GM21423 (cell line): ENCODE data around the gene CEP70.
"Not testable (repeated sequence)": the region's sequence is repeated elsewhere in the genome, so short reads cannot be mapped to it uniquely, and the experiment has no call there.

Experiments
- ATAC-seq: cut with Tn5 transposase; IDR thresholded peaks from one replicate; pipeline ENCODE4 v1.9.1; 2021; ENCODE audit warnings: mild to moderate bottlenecking, moderate library complexity; ENCODE audit not compliant: unreplicated experiment

CEP70 gene

DNA sequence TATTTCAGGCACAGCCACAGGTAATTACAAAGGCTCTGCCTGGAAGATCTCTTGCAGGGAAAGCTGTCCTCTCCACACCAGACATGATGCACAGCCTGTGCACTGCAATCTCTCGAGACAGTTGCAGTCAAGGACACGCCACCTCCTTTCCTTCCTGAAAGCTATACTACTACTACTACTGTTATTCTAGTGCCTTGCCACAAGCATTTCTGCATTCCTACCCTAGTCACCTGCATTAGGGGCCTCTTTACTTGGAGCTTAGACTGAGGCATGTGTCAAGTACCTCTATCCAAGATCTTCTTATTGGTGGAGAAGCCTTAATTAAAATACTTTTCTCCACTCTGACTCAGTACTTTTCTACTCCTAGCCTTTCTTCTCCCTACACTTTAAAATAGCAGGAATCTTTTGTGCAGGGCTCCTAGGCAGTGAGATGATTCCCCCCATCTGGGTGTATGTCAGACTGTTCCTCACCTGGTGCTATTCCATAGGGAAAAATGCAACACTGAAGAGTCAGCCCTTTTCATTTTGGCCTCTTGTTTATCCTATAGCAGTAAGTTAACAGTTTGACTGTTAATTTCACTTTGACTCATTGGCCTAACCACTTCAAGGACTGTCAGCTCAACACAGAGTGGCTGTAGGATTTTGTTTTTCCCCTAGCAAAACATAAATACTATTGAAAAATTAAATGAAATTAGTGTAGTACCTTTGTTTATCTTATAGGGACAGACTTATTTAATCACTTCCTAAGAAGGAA lies 80.8 kb downstream of the CEP70 start:
- no peak for ATAC-seq

DNA sequence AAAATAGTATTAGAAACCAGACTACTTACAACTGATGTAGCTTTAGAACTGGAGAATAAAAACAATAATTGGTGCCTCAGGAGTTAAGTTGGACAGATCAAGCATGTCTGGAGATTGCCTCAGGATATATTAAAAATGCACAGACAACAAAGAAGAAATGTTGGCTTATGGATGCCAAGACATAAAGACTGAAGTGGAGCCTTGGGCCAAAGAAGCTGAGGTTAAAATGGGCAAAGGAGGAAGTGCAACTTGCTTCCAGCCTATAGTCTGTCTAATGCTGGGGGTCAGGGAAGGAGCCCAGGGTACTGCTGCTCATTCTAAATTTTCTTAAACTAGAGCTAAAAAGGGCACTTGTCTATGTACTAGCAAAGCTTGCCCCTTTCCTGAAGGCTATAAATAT lies 82.1 kb downstream of the CEP70 start:
- no peak for ATAC-seq

DNA sequence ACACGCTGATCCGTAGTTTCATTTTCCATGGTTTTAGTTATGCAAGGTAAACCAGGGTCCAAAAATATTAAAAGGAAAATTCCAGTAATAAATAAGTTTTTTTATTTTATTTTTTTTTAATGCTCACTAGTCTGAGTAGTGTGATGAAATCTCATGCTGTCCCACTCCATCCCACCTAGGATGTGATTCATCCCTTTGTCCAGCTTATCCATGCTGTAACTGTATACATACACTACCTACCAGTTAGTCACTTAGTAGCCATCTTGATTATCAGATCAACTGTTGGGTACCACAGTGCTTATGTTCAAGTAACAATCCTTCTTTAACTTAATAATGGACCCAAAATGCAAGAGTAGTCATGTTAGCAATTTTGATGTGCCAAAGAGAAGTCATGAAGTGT lies 84.5 kb downstream of the CEP70 start:
- ATAC-seq, result no peak

DNA sequence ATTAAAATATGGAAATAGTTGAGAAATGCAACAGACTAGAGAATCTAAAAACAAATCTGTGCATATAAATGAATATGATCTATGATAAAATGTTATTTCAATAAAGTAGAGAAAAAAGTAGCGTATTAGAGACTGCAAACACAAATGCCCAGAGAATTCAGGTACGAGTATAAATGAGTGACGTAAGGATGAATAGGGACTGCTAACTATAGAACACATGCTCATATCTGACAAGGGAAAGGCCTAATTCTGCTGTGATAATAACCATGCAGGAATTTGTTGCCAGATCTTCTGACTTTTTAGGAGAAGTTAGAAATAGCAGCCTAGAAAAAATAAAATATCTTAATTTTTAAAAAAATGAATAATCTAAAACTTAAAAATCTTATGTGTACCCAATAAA lies 86.5 kb downstream of the CEP70 start:
- ATAC-seq, result no peak

DNA sequence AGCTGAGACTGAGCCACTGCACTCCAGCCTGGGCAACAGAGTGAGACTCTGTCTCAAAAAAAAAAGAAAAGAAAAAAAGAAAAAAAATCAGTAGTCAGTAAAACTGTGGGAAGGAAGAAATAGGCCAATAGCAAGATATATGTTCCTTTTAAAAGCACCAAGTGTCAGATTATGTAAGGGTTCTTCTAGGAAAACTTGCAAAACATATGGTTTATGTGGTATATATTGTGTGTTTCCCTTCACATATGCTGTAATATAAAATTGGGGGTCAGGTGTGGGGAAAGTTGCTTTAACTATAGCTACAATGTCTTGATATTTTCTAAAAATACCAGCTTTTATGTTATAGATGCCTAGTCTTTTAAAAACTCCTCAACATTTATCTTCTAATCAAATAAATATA lies 95.1 kb downstream of the CEP70 start:
- ATAC-seq, result no peak

DNA sequence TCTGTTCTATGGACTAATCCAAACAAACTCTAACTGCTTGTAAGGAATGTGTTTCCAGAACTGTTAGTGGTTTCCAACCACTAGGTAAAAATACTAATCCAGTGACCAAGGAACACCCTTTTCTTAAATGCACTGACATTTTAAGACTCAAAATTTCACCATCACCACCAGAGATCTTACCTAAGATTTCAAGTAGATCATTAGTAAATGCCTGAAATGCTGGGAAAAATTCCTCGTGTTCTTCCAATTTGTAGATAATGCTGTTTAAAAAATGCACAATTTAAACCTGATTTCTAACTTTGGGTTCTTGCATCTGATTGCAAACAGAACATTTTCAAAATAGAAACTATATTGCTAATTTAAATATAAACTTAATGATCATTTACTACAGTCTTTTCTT lies 96.2 kb downstream of the CEP70 start:
- ATAC-seq, result no peak

DNA sequence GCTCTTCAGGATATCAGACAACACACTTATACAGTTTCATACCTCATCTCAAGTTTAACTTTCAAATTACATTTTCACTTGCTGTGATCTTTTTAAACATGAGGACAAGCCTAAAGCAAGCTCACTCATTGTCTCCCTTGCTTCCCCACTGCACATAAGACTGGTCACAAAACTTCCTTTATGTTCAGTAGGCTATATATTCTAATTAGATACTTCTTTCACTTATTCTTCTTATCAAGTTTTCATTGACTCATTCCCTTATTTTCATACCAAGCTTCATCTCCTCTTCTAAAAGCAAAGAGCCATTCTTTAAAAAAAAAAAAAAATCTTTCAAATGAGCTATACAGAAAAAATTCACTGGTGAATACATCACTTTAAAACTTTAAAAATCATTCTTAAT lies 97.0 kb downstream of the CEP70 start:
- no peak for ATAC-seq

DNA sequence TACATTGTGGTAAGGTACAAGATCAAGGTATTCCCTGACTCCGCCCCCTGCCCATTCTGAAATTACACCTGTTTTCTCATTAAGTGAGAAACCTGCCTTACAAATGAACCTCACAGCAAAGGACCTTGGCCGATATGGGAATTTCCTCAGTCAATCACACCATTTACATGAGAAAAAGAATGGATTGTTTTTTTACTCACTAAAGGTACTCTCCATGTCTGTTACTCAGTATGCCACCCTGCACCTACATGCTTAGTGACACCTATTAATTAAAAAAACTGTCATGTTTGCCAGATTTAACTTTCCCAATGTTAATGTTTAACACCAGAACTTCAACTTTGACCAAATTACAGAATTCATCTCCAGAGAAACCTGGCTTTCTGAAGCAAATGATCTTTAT lies 97.6 kb downstream of the CEP70 start:
- ATAC-seq, result no peak

DNA sequence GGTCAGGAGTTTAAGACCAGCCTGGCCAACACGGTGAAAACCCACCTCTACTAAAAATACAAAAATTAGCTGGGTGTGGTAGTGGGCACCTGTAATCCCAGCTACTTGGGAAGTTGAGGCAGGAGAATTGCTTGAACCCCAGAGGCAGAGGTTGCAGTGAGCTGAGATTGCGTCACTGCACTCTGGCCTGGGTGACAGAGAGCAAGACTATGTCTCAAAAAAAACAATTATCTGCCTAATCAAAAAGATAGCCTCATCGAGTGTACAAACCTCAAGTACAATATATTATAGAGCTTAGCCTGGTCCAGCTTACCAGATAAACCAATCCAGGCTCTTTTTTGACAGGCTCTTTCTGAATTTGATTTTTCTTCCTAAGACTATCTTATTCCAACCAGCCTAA lies 98.4 kb downstream of the CEP70 start:
- ATAC-seq, result not testable (repeated sequence)

DNA sequence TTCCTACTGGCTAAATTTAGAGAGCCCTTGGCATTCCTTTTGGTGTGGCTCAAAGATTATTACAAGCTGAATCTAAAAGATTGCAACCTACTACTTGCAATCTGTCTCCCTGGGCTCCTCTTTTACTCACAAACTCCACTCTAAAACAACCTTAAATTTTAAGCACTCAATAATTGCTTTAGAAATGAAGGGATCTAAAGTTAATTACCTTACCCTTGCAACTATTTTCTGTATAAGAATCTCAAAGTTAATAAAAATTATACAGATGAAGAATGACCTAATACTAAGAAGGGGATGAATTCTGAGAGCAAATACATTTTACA lies 99.5 kb downstream of the CEP70 start:
- ATAC-seq, result no peak

DNA sequence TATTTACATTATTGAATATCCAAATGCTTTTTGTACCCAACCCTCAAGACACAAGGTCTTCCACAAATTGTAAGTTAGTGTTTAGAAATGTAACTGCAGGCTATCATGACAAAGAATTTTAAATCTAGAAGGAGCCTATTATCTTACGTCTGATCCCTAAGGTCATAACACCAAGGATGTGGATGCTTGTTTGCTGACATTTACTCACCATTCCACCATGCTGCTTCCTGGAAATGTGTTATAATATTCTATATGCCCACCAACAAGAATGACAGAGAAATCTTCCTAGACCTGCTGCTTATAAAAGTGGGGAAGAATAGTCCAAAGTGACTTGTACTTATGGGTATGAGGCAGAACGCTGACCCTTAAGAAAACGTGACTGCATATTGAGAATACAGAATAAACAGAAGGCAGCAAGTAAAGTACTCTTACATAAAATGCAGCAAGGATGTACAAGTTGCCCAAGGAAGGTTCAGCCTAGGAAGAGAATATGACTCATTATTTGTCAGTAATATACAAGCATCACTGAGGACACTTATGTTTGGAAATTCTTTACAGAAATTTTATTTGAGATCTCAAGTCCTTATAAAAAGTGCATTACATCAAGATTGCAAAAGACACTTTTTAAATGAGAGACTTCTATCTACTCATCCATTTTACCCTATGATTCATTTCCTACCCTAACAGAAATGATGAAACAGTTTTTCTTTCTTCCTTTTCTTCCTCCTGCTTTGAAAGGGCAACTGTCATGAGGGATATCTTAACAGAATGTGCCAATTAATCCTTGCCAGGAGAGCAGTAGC lies 100.1 kb downstream of the CEP70 start:
- no peak for ATAC-seq

DNA sequence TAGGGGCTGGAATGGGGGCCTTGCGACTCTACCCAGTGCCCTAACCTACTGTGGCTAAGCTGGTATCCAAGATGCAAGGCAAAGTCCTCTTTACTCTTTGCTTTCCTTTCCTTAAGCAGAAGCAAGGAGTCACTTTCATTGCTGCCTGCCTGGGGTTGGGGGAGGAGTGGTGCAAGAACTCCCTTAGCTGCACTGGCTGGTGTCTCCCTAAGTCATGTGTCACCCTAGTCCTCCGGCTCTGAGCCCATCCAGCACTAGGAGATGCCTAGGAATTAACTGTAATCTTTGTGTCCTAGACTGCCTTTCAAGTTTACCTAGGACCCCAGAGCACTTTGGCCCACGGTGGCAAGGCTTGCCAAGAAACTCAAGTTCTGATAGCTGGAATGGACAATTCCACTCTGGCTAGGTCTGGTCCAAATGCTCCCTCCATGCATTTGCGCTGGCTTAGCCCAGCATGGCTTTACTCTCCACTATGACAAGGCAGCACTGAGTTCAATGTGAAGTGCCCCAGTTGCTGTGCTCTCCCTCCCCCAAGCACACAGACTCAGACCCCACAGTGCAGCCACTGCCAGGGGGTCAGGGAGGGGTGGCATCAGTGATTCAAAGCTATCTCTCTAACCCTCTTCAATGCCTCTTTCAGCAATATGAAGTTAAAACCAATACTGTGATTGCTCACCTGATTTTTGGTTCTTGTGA lies 100.9 kb downstream of the CEP70 start:
- no peak for ATAC-seq

DNA sequence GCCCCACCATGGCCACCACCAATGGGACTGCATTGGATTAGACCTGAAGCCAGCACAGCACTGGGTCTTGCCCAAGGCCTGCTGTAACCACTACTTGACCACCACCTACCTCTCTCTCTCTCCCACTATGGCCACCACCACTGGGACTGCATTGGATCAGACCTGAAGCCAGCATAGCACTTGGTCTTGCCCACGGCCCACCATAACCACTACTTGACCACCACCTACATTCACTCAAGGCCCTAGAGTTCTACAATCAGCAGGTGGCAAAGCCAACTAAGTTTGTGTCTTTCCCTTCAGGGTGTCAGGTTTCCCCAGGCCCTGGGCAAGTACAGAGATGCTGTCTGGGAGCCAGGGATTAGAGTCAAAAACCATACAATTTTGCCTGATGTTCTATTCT lies 102.1 kb downstream of the CEP70 start:
- no peak for ATAC-seq

DNA sequence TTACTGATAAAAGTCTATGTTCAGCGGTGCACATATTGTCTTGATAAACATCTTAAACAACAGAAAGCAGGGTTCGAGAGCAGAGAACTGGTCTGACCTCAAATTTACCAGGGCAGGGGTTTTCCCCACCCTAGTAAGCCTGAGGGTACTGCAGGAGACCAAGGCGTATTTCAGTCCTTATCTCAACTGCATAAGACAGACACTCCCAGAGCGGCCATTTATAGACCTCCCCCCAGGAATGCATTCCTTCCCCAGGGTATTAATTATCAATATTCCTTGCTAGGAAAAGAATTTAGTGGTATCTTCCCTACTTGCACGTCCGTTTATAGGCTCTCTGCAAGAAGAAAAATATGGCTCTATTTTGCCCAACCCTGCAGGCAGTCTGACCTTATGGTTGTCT lies 107.5 kb downstream of the CEP70 start:
- not testable (repeated sequence) for ATAC-seq

DNA sequence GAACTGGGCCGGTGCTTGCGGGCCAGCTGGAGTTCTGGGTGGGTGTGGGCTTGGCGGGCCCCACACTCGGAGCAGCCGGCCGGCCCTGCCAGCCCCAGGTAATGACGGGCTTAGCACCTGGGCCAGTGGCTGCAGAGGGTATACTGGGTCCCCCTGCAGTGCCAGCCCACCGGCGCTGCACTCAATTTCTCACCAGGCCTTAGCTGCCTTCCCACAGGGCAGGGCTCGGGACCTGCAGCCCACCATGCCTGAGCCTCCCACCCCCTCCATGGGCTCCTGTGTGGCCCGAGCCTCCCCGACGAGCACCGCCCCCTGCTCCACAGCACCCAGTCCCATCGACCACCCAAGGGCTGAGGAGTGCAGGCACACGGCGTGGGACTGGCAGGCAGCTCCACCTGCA lies 109.4 kb downstream of the CEP70 start:
- ATAC-seq, result not testable (repeated sequence)

DNA sequence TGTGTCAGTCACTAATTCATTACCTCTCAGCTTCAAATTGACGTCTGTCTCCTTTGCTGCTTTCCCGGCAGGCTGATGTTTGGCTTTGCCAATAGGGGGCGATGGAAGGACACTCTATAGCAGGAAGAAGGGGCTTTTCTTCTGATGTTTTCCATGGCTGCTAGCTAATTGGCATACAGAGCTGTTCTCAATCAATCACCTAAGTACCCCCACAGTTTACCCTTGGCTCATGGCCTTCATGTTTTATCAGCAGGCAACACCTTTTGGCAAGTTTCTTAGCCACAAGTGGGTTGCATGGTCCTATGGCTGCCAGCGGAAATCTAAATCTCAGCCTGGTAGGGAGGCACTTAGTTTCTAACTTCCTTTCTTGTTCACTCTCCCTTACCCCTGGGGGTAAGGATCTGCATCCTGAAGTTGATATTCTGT lies 114.6 kb downstream of the CEP70 start:
- ATAC-seq, result no peak

DNA sequence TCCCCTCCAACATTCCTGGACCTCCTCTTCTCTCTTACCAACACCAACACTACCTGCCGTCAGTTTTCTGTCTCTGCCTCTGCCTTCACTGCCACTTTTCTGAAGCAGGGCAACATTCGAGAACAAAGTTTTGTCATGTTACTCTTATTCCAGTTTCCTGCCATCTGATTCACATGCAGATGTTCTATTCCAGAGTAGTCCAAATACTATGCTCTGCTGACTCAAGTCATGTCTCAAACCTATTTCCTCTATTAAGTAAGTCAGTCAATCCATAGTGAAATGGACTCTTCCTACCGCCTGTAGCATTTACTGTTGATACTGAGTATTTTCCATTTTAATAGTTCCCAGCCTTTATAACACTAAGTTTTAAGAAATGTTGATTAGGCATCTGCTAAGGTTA lies 116.3 kb downstream of the CEP70 start:
- ATAC-seq, result no peak

DNA sequence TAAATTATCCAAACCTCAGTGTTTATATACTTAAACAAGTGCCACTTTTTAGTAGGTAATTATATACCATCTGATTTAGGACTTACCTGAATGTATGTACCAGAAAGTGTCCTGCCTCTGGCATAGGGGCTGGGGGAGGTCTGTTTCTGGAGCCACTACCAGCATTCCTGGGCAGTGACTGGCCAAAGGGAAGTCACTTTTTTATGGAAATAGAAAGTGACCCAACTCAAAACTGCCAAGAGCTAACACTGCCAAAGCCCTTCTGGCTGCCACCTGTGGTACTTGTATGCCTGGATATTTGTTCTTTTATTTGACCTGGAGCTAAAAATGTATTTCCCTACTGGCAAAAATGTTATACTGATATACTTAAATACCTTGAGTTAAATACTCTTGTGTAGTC lies 116.9 kb downstream of the CEP70 start:
- ATAC-seq, result no peak

DNA sequence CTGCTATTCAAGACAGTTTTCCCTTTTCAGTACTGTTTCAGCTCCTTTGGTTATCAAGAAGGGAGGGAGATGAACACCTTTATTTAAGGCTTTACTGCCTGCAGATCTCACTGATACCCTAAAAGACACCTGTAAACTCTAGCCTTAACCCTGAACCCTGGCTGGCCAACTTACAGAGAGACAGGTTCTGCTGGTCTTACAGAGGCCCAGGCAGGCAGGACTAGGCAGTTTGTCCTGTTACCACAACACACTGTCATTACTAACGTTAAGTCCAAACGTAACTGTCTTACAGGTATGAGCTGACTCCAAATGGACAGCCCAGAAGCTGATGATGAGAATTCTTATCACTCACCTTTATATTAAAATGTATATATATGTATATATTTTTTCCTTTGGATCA lies 117.5 kb downstream of the CEP70 start:
- no peak for ATAC-seq

DNA sequence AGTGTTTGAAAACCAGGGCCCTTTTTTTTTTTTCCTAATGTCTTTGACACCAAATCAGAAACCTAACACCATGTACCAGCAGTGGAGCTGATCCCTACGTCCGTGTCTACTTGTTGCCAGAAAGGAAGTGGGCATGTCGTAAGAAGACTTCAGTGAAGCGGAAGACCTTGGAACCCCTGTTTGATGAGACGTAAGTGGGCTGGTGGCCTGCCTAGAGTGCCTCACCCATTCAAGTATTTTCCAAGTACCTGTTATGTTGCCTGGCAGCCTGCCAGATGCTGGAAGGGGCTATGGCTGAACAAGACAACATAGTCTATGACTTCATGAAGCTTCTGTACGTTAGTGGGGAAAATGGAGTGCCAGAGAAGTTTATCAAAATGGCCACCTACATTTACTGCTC lies 119.9 kb downstream of the CEP70 start:
- ATAC-seq, result no peak

DNA sequence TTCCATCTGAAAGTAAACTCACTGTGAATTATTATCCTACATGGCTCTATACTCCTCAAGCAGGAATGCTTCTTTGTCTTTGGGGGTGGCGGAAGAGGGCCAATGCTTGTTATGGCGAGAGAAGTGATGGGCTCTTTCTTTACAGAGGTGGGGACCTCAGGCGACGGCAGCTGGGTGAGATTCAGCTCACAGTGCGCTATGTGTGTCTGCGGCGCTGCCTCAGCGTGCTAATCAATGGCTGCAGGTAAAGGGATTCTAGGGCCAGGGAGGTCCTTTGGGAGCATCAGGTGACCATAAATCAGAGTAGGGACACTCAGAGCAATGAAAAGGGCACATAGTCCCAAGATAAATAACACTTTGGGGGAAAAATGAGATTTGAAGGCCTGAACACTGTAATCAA lies 120.7 kb downstream of the CEP70 start:
- no peak for ATAC-seq
